Transverse colon (tissue), 3 donors: ENCODE data around the gene LRIG1.

ENCODE experiments used
- EP300 ChIP-seq: sonication (generic); formaldehyde crosslinking; IDR thresholded peaks from one replicate; pipeline ENCODE4 v1.6.1; 2017; ENCODE audit warnings: antibody characterized with exemption, low read depth
- POLR2A ChIP-seq: fragments of 450-650 bp; IDR thresholded peaks from one replicate; pipeline ENCODE4 v1.6.1; 2016; ENCODE audit warnings: antibody characterized with exemption, mild to moderate bottlenecking, moderate library complexity
- TF ChIP-seq, protein P1 (sequence below), 5 experiments: fragments of 200-600 bp in 3 of 5; fragments of 450-650 bp in 2 of 5; sonication (generic) in 3 of 5; IDR thresholded peaks; 1 replicate in 2 of 5; 2 replicates in 3 of 5; pipeline ENCODE4 v1.5.1; 2016 to 2017; ENCODE audit warnings: antibody characterized with exemption in 5 of 5, inconsistent platforms in 3 of 5, mild to moderate bottlenecking in 2 of 5, moderate library complexity in 1 of 5

DNA sequence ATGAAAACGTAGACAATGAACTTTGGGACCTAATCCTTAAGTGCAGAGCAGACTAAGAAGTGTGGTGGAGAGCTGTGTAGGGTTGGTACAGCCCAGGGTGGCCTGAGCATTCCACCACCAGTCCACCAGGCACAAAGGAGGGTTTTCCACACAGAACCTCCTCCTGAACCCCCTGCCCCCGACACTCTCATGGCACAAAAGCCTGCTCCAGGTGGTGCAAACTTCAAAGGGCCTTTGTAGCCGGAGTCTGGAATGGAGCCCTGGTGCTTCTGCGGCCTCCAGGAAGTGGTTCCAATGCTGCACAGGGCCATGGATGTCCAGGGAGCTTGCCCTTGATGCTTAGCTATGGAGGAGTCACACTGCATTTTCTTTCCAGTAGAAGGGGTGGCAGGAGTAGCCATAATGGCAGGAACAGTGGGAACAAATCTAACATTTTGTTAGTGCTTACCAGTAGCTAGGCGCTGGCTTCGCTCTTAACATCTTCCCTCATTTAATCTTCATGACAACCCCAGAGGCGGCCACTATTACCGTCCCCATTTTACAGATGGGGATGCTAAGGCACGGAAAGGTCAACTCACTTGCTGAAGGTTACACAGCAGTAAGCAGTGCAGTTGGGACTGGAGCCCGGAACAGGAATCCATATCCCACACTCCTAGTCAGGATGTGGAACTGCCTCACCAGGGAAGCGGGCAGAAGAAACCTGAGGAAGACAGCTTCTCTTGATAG is 68.6 kb downstream of the LRIG1 start:
- TF ChIP-seq EP300 (no peak), POLR2A (no peak)
- TF ChIP-seq, protein P1, sequence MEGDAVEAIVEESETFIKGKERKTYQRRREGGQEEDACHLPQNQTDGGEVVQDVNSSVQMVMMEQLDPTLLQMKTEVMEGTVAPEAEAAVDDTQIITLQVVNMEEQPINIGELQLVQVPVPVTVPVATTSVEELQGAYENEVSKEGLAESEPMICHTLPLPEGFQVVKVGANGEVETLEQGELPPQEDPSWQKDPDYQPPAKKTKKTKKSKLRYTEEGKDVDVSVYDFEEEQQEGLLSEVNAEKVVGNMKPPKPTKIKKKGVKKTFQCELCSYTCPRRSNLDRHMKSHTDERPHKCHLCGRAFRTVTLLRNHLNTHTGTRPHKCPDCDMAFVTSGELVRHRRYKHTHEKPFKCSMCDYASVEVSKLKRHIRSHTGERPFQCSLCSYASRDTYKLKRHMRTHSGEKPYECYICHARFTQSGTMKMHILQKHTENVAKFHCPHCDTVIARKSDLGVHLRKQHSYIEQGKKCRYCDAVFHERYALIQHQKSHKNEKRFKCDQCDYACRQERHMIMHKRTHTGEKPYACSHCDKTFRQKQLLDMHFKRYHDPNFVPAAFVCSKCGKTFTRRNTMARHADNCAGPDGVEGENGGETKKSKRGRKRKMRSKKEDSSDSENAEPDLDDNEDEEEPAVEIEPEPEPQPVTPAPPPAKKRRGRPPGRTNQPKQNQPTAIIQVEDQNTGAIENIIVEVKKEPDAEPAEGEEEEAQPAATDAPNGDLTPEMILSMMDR (IDR thresholded peaks at IDR 0.05): no peak
